Cerebellar cortex (tissue), 1 donor: ENCODE measurements around the gene TEC.
"Not testable (repeated sequence)": the region's sequence is repeated elsewhere in the genome, so short reads cannot be mapped to it uniquely, and the experiment has no call there.

Source experiments
- DNase-seq: peaks from one replicate; pipeline ENCODE4 v3.0.0-alpha.2; 2015; ENCODE audit warnings: low spot score

Gene TEC

GRCh38 chr4:48242511-48243195, 27.0 kb downstream of the TEC start:
- DNase-seq = no peak

GRCh38 chr4:48241731-48242130, 27.9 kb downstream of the TEC start:
- no peak for DNase-seq

GRCh38 chr4:48237996-48238645, 31.5 kb downstream of the TEC start:
- DNase-seq = no peak

GRCh38 chr4:48235050-48235449, 34.6 kb downstream of the TEC start:
- DNase-seq = no peak

- no peak for DNase-seq
Measured at GRCh38 chr4:48234575-48234974, 35.1 kb downstream of the TEC start.

- DNase-seq = no peak
Measured at GRCh38 chr4:48228949-48229348, 40.7 kb downstream of the TEC start.

- DNase-seq = no peak
Measured at GRCh38 chr4:48227662-48228061, 42.0 kb downstream of the TEC start.

GRCh38 chr4:48226199-48226598, 43.4 kb downstream of the TEC start:
- no peak for DNase-seq

GRCh38 chr4:48225368-48226141, 44.1 kb downstream of the TEC start:
- DNase-seq = no peak

- no peak for DNase-seq
Measured at GRCh38 chr4:48224606-48225005, 45.0 kb downstream of the TEC start.

- DNase-seq = no peak
Measured at GRCh38 chr4:48223633-48224295, 45.9 kb downstream of the TEC start.

- no peak for DNase-seq
Measured at GRCh38 chr4:48222491-48222890, 47.1 kb downstream of the TEC start.

GRCh38 chr4:48219430-48219829, 50.2 kb downstream of the TEC start:
- DNase-seq = not testable (repeated sequence)

- no peak for DNase-seq
Measured at GRCh38 chr4:48216563-48216962, 53.1 kb downstream of the TEC start.

- DNase-seq = no peak
Measured at GRCh38 chr4:48215977-48216376, 53.7 kb downstream of the TEC start.

GRCh38 chr4:48212165-48212564, 57.5 kb downstream of the TEC start:
- no peak for DNase-seq

- DNase-seq = no peak
Measured at GRCh38 chr4:48210966-48211328, 58.7 kb downstream of the TEC start.

- no peak for DNase-seq
Measured at GRCh38 chr4:48205626-48206025, 64.0 kb downstream of the TEC start.

- no peak for DNase-seq
Measured at GRCh38 chr4:48205107-48205506, 64.5 kb downstream of the TEC start.

- no peak for DNase-seq
Measured at GRCh38 chr4:48203819-48204218, 65.8 kb downstream of the TEC start.

- DNase-seq = no peak
Measured at GRCh38 chr4:48197643-48198237, 71.9 kb downstream of the TEC start.
